ENCODE measurements around the gene KIF25.

The KIF25 gene

GRCh38 chr6:168028181-168028580 lies 30.7 kb downstream of the KIF25 start:
- DNase-seq (ENCODE audit: low read depth): no peak
- no peak overlapping the region for H3K4me3 ChIP-seq (ENCODE audit: low read depth, low read length)
- no peak for TF ChIP-seq CTCF (IDR thresholded peaks at IDR 0.05; ENCODE audit: insufficient read depth, low read depth, low read length, missing control alignments)

- DNase-seq (ENCODE audit: low read depth): no peak
- no peak overlapping the region for H3K4me3 ChIP-seq (ENCODE audit: low read depth, low read length)
- no peak for TF ChIP-seq CTCF (IDR thresholded peaks at IDR 0.05; ENCODE audit: insufficient read depth, low read depth, low read length, missing control alignments)
Measured at GRCh38 chr6:168029459-168030217, 32.2 kb downstream of the KIF25 start.

- no peak overlapping the region for H3K4me3 ChIP-seq (ENCODE audit: low read depth, low read length)
- DNase-seq (ENCODE audit: low read depth): no peak
- no peak for TF ChIP-seq CTCF (IDR thresholded peaks at IDR 0.05; ENCODE audit: insufficient read depth, low read depth, low read length, missing control alignments)
Measured at GRCh38 chr6:168030218-168030746, 32.8 kb downstream of the KIF25 start.

- no peak for DNase-seq (ENCODE audit: low read depth)
- no peak for TF ChIP-seq CTCF (IDR thresholded peaks at IDR 0.05; ENCODE audit: insufficient read depth, low read depth, low read length, missing control alignments)
- no peak overlapping the region for H3K4me3 ChIP-seq (ENCODE audit: low read depth, low read length)
Measured at GRCh38 chr6:168030908-168031307, 33.4 kb downstream of the KIF25 start.

GRCh38 chr6:168031411-168031971 lies 34.0 kb downstream of the KIF25 start:
- no peak for DNase-seq (ENCODE audit: low read depth)
- TF ChIP-seq CTCF (IDR thresholded peaks at IDR 0.05; ENCODE audit: insufficient read depth, low read depth, low read length, missing control alignments): no peak
- H3K4me3 ChIP-seq (ENCODE audit: low read depth, low read length): no peak overlapping the region

GRCh38 chr6:168032005-168032760 lies 34.7 kb downstream of the KIF25 start:
- DNase-seq (ENCODE audit: low read depth): no peak
- no peak overlapping the region for H3K4me3 ChIP-seq (ENCODE audit: low read depth, low read length)
- TF ChIP-seq CTCF (IDR thresholded peaks at IDR 0.05; ENCODE audit: insufficient read depth, low read depth, low read length, missing control alignments): no peak

Data from GM12865 (cell line).